HG03342 (cell line): ENCODE data around the gene ADGRB3.
"Not testable (repeated sequence)": the region's sequence is repeated elsewhere in the genome, so short reads cannot be mapped to it uniquely, and the experiment has no call there.

Experiments used
- ATAC-seq: cut with Tn5 transposase; IDR thresholded peaks from one replicate; pipeline ENCODE4 v1.9.1; 2021; ENCODE audit warnings: mild to moderate bottlenecking, moderate library complexity; ENCODE audit not compliant: unreplicated experiment

The ADGRB3 gene

DNA sequence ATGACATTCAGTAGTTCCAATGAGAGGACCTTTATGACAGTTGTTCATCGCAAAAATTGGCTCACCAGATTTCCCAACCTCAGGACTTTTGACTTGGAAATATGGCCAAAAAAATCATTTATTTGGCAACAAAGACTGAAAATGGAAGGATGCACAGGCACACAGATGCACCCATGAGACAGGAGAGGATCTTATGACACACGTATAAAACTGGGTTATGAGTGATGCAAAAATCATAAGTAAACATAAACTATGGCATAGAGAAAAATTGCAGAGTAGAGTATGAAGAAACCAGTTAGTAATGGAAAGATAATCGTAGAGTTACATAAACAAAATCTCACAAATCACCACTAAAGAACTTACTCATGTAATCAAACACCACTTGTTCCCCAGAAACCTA lies 546.9 kb downstream of the ADGRB3 start:
- no peak for ATAC-seq

DNA sequence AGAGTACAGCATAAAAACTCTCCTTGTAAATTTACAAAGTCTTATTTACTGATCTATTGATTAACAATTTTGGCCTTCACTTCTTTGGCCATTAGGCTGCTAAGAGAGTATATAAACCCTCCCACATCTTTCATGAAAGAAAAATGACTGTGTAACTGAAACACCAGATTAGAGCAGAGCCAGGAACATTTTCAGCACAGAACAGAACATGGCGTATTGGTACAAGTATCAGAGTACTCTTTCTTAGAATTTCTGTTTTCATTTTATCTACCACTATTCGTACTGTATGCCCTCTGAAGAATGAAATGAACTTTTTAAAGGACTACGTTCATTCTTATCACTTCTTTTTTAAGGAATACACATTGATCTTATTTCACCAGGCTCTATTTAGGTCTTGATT lies 550.2 kb downstream of the ADGRB3 start:
- no peak for ATAC-seq

GRCh38 chr6:69202768-69203167 lies 567.7 kb downstream of the ADGRB3 start:
- ATAC-seq, result no peak

DNA sequence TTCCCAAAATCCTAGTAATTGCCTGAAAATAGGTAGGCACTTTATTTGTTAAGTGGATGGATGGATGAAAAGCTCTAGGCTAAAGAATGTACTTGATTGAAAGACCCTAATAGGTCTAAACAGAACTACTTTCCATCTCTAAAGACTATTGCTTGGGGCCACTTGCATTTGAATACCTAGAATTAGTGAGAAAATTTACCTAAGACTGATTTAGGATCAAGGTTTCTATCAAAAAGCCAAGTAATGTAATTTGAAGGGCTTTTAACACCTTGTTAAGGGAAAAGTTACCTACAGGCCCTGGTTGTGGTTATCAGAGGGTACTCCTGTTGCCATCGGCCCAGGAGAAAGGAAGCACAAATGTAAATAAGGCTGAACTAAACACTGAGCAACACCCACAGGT lies 581.0 kb downstream of the ADGRB3 start:
- ATAC-seq, result no peak

GRCh38 chr6:69217343-69217742 lies 582.3 kb downstream of the ADGRB3 start:
- ATAC-seq, result no peak

GRCh38 chr6:69220375-69220774 lies 585.3 kb downstream of the ADGRB3 start:
- ATAC-seq, result no peak

- ATAC-seq, result no peak
These were observed 596.9 kb downstream of the ADGRB3 start for GRCh38 chr6:69232008-69232407.

GRCh38 chr6:69232496-69232895 lies 597.4 kb downstream of the ADGRB3 start:
- no peak for ATAC-seq

GRCh38 chr6:69232911-69233448 lies 597.9 kb downstream of the ADGRB3 start:
- peak; percentile 93 for ATAC-seq

DNA sequence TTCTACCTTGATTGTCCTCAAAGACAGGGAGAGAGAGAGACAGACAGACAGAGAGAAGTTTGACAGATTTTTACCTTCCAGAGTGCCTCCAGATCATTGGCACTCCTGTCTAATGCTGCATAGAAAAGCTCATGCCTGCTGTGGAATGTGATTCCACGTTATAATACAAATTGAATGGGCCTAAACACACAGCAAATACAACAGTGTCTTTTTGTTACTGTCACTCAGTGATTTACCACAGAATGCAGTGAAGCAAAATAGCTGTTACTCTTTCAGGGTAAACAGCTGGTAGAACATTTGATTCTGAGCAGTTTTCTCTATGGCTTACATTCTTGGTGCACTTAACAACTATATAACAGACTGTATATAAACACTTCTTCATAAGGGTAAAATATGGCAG lies 603.0 kb downstream of the ADGRB3 start:
- no peak for ATAC-seq

GRCh38 chr6:69246983-69247382 lies 611.9 kb downstream of the ADGRB3 start:
- ATAC-seq, result no peak

DNA sequence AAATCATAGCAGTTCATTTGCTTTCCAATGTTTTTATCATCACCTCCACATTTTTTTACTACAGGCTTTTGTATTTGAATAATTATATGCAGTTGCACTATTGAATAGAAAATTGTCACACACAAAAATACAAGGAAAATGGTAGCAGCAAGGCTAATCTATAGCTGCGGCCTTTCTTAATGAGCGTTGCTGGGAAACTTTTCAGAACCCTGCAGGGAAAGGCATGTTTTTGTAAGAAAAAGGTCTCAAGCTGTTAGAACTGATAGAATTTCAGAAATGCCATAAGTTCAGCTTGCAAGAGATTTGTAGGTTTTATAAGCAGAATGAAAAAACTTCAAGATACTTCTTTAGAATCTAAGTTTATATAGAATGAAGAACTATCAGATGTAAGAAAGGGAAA lies 625.9 kb downstream of the ADGRB3 start:
- no peak for ATAC-seq

DNA sequence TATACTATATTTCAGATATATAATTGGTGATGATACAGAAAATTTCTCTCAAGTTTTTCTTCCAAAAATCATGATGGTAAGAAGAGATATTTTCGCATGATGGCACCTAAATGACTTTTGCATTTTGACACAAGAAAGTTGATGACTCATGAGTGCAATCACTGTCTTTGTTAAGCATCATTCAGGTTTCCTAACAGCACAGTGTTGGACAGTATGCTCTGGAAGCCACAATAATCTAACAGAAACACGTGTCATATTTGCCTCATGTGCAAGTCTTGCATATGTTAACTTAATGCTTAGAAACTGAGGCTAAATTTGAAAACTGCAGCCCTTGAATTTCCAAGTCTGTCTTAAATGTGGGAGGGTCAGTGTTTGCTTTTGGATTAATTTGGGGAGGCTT lies 628.2 kb downstream of the ADGRB3 start:
- ATAC-seq, result no peak

DNA sequence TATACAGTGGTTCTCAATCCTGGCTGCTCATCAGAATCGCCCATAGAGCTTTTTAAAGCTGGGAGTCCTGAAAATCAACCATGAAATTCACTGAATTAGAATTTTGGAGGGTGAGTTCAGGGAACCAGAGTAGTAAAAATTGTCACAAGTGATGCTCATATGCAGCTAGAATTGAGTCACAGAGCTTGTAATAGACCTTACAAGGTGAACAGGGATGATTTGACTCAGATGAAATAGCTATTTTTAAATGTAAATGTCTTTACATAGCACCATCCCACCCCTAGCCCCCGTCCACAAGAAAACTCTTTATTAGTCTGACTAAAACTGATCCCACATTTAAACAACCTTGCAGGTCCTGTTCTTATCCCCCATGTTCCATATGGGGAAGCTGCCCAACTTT lies 630.0 kb downstream of the ADGRB3 start:
- ATAC-seq, result no peak

DNA sequence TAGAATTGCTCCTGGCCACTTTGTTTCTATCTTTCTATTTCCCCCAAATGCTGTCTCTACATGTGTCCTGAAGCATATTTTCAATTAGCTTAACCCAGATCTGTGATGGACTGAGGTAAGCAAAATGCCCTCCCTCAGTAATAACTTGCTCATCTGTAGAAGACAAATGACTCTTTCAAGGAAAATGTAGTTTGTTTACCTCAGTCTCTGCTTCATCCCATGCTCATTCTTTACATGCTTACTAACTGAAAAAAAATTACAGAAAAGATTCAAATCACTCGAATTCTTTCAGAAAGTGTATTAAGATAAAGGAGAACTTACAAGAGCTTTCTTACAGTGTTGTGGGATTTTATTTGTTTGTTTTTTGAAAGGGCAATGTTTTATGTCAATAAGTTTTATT lies 630.6 kb downstream of the ADGRB3 start:
- no peak for ATAC-seq

DNA sequence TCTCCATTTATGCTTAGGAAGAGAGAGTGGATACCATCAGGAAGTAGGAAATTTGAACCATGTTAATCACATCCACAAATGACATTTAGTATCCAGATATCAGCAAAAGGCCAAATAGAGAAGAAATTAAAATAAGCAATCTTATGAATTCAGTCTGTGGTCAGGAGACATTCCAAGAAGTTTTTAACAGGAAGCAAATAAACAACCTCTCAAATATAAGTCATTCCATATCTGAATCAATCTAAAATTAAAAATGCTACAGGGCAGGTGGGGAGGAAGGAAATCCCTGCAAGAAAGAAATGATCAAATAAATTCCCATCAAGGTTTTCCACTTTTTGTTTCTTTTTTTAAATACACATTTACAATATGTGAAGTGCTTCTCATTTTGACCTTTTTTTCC lies 641.1 kb downstream of the ADGRB3 start:
- ATAC-seq, result no peak

GRCh38 chr6:69279805-69280204 lies 644.7 kb downstream of the ADGRB3 start:
- ATAC-seq, result no peak

DNA sequence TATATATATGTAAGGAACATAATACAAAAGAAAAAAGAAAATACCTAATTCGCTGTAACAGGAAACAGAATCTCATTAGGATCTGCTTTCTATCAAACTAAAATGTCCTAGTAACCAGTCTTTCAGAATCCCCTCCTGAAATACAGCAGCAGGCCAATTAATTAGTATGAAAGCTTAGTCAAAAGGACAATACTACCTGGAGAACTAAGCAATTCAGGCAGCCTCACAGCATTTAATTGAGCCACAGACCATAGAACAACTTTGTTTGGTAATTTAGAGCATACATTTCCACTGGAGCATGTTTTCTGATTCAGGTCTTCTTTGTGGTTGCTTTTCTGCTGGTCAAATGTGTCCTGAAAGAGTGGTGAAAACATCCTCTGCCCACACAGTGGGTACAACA lies 645.8 kb downstream of the ADGRB3 start:
- ATAC-seq, result no peak

GRCh38 chr6:69284176-69284730 lies 649.2 kb downstream of the ADGRB3 start:
- no peak for ATAC-seq

GRCh38 chr6:69285054-69285453 lies 650.0 kb downstream of the ADGRB3 start:
- no peak for ATAC-seq

DNA sequence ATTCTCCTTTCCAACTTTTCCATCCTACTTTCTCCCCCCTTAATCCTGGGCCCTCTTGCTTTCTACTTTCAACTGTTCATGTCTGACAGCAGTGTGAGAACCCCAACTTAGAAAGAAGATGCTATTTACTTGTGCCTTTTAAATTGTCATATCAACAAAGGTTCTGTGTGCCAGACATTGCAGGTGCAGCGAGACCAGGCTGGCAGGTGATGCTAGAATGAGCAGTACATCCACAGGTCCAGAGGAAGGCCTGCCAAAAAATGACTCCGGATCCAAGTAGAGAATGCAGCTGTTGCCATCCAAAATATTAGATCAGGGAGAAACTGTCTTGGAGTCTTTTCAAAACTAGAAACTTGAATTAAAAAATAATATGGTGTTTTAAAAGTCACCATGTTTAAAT lies 651.2 kb downstream of the ADGRB3 start:
- no peak for ATAC-seq

DNA sequence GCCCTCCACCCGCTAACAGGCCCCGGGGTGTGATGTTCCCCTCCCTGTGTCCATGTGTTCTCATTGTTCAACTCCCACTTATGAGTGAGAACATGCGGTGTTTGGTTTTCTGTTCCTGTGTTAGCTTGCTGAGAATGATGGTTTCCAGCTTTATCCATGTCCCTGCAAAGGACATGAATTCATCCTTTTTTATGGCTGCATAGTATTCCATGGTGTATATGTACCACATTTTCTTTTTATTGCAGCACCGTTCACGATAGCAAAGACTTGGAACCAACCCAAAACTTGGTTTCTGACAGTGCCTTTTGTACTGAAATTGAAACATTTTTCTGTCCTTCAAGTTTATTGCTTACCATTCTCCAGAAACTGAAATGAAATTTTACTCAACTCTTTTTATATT lies 653.1 kb downstream of the ADGRB3 start:
- not testable (repeated sequence) for ATAC-seq
